HG02763 (cell line): ENCODE data around the gene ATP6V1E1.
"Not testable (repeated sequence)": the region's sequence is repeated elsewhere in the genome, so short reads cannot be mapped to it uniquely, and the experiment has no call there.

ENCODE experiments used
- ATAC-seq: cut with Tn5 transposase; IDR thresholded peaks from one replicate; pipeline ENCODE4 v1.9.1; 2021; ENCODE audit warnings: mild to moderate bottlenecking, moderate library complexity; ENCODE audit not compliant: unreplicated experiment

The ATP6V1E1 gene

GRCh38 chr22:17628406-17629172, at the start of gene ATP6V1E1:
TSS of gene ATP6V1E1 (minus strand) at chr22:17628749. CDS start at chr22:17628635, 114 bp downstream.
- ATAC-seq, result peak; percentile 99

GRCh38 chr22:17675584-17675983, 47.0 kb upstream of the ATP6V1E1 start:
- no peak for ATAC-seq

DNA sequence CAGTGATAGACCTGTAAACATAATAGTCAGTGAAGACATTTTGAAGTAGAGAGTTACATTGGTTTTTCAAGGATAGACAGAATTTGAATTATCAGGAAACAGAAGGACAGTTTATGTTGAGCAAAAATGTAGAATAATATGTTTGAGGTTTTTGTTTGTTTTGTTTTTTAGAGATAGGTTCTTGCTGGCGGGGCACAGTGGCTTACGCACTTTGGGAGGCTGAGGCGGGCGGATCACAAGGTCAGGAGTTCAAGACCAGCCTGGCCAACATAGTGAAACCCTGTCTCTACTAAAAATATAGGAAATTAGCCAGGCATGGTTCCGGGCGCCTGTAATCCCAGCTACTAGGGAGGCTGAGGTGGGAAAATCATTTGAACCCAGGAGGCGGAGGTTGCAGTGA, 45.6 kb upstream of the ATP6V1E1 start:
- no peak for ATAC-seq

GRCh38 chr22:17672417-17672991, 44.0 kb upstream of the ATP6V1E1 start:
- ATAC-seq, result no peak

DNA sequence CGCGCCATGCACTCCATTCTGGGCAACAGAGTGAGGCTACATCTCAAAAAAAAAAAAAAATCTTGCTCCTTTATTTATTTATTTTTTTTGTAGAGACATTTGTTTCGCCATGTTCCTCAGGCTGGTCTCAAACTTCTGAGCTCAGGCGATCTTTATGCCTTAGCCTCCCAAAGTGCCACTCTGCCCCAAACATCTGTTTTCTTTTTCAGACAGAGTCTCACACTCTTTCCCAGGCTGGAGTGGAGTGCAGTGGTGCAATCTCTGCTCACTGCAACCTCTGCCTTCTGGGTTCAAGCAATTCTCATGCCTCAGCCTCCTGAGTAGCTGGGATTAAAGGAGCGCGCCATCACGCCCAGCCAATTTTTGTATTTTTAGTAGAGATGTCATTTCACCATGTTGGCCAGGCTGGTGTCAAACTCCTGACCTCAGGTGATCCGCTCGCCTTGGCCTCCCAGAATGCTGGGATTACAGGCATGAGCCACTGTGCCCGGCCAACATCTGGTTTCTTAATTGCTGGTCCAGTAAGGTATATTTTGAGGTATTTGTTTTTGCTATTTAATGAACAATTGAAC, 43.1 kb upstream of the ATP6V1E1 start:
- ATAC-seq, result not testable (repeated sequence)

DNA sequence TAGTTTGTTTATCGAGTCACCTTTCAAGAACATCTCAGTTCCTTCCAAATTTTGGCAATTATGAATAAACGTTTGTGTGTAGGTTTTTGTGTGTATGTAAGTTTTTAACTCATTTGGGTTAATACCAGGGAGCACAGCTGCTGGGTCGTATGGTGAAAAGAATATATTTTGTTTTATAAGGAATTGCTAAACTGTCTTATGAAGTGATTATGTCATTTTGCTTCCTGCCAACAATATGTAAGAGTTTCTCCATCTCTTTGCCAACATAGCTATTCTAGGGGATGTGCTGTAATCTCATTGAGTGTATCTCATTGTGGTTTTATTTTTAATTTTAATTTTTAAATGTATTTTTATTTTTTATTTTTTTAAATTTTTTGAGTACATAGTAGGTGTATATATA, 37.3 kb upstream of the ATP6V1E1 start:
- ATAC-seq, result no peak

DNA sequence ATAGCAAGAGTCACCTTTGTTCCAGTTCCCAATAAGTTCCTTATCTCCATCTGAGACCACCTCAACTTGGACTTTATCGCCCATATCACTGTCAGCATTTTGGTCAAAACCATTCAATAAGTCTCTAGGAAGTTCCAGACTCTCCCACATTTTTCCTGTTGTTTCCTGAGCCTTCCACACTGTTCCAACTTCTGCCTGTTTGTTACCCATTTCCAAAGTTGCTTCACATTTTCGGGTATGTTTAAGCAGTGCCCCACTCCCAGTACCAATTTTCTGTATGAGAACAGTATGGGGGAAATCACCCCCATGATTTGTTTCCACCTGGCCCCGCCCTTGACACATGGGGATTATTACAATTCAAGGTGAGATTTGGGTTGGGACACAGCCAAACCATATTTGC, 36.7 kb upstream of the ATP6V1E1 start:
- ATAC-seq, result no peak

DNA sequence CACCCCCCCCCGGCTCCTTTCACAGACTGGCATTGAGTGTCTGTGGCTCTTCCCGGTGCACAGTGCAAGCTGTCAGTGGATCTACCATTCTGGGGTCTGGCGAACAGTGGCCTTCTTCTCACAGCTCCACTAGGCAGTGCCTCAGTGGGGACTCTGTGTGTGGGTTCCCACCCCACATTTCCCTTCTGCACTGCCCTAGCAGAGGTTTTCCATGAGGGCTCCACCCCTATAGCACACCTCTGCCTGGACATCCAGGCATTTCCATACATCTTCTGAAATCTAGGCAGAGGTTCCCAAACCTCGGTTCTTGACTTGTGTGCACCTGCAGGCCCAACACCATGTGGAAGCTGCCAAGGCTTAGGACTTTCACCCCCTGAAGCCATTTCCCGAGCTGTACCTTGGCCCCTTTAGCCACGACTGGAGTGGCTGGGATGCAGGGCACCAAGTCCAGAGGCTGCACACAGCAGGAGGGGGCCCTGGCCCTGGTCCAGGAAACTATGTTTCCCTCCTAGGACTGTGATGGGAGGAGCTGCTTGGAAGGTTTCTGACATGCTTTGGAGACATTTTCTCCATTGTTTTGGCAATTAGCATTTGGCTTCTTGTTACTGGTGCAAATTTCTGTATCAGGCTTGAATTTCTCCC, 36.0 kb upstream of the ATP6V1E1 start:
- no peak for ATAC-seq

DNA sequence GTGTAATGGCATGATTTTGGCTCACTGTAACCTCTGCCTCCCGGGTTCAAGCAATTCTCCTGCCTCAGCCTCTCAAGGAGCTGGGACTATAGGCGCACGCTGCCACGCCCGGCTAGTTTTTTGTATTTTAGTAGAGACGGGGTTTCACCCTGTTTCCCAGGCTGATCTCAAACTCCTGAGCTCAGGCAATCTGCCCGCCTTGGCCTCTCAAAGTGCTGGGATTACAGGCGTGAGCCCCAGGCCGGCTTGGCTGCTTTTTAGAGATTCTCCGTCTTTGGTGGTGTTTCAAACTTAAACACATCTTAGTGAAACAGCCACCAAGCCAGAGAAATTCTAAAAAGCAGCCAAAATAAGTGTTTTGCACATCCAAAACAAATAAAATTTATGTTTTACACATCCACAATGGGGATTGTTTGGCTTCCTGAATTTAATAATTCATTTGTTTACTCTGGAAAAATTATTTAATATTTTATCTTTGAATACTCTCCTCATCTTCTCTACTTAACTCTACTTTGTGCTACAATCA, 28.4 kb upstream of the ATP6V1E1 start:
- ATAC-seq, result no peak

DNA sequence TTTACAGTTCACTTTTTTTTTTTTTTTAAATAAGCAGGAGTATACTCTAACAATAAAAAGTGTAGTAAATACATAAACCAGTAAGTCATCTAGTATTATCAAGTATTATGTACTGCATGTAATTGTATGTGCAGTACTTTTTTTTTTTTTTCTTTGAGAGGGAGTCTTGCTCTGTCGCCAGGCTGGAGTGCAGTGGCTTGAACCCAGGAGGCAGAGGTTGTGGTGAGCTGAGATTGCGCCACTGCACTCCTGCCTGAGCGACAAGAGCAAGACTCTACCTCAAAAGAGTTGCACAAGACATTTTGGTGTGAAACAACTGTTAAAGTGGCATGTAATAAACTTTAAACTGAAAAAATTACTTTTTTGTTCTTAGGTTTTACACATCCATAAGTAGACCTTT, 26.7 kb upstream of the ATP6V1E1 start:
- ATAC-seq, result no peak

GRCh38 chr22:17648569-17648968, 20.0 kb upstream of the ATP6V1E1 start:
- no peak for ATAC-seq

DNA sequence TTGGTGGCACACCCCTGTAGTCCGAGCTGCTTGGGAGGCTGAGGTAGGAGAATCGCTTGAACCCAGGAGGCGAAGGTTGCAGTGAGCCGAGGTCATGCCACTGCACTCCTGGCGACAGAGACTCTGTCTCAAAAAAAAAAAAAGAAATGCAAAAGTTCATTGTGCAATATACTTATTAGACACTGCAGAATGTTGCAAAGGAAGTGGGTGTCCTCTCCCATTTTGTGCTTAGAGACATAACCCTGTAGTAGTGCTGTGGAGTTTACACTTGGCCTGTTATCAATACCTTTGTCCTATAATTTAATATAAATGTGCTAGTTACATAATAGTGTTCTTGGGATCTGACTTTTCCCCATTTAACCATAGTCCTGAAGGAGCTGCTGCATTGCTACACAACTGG, 19.4 kb upstream of the ATP6V1E1 start:
- ATAC-seq, result no peak

DNA sequence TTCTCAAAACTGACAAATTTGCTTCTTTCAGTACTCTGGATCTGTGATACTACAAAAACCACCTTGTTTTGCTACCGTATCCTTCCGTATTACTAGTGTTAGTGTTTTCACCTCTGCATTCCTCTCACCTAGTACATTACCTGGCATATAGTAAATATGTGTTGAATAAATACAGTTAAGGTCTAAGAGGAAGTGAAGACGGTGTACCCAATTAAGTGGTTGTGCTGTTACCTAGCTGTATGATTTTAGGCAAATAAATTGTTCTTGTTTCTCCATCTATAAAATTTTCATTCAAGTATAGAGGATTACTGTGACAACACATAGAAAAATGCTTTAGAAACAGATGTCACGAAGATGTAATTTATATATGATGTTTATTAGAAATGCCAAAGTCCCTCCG, 18.9 kb upstream of the ATP6V1E1 start:
- ATAC-seq, result no peak

DNA sequence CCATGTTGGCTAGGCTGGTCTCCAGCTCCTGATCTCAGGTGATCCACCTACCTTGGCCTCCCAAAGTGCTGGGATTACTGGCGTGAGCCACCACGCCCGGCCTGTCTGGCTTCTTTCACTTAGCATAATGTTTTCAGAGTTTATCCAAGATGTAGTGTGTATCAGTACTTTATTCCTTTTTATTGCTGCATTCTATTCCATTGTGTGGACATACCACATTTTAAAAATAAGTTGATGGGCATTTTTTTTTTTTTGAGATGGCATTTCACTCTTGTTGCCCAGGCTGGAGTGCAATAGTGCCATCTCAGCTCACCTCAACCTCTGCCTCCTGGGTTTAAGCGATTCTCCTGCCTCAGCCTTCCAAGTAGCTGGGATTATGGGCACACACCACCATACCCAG, 13.8 kb upstream of the ATP6V1E1 start:
- not testable (repeated sequence) for ATAC-seq

- no peak for ATAC-seq
These were observed 12.7 kb upstream of the ATP6V1E1 start for GRCh38 chr22:17641269-17641668.

GRCh38 chr22:17639247-17639741, 10.7 kb upstream of the ATP6V1E1 start:
- ATAC-seq, result peak; percentile 38

- peak; percentile 94 for ATAC-seq
These were observed 10.1 kb upstream of the ATP6V1E1 start, which contains the start of gene BCL2L13 for GRCh38 chr22:17638432-17639246. TSS of gene BCL2L13 (plus strand) at chr22:17638757. CDS start at chr22:17655712, 16,955 bp downstream.

GRCh38 chr22:17638182-17638431, 9.6 kb upstream of the ATP6V1E1 start:
- ATAC-seq, result peak; percentile 14

DNA sequence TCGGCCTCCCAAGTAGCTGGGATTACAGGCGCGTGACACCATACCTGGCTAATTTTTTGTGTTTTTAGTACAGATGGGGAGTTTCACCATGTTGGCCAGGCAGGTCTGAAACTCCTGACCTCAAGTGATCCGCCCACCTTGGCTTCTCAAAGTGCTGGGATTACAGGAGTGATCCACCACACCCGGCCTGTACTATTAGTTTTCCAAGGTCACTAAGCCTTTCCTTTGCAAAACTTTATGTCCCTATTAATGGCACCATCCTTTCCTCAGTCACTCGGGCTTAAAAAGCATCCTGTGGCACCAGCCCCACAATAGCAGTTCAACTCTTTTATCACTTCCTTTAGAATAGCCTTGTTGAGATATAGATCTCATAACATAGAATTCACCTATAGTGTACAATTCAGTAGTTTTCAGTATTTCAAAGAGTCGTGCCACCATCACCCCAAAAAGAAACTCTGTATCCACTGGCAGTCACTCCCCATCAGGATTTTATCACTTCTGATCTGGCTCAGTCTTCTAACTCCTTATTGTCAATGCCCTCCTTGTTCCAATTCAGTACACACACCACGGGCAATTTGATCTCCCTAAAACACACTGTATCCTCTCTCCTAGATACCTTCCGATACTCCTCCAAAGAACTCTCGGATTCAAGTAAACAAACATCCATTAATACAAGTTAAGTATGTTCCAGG, 9.1 kb upstream of the ATP6V1E1 start:
- ATAC-seq, result no peak

GRCh38 chr22:17636850-17637249, 8.3 kb upstream of the ATP6V1E1 start:
- not testable (repeated sequence) for ATAC-seq
